Measurements from ENCODE around the gene MTA1. TPM values are rescaled to one million over a fixed set of nuclear protein-coding genes. Genes with fewer than 3 reads are reported as not detected.

Gene MTA1
- polyA plus RNA-seq, 3 donors, result 69.0 to 83.7 (median 74.5) TPM

GRCh38 chr14:105440554-105440900, 20.9 kb downstream of the MTA1 start:
- no peak for DNase-seq (ENCODE audit: low read depth in 3 of 3, low spot score in 2 of 3)

GRCh38 chr14:105440992-105441391, 21.4 kb downstream of the MTA1 start:
- no peak for DNase-seq (ENCODE audit: low read depth in 3 of 3, low spot score in 2 of 3)

GRCh38 chr14:105442125-105442524, 22.5 kb downstream of the MTA1 start:
- no peak for DNase-seq (ENCODE audit: low read depth in 3 of 3, low spot score in 2 of 3)

- DNase-seq (ENCODE audit: low read depth in 3 of 3, low spot score in 2 of 3), result no peak
Observed at GRCh38 chr14:105442834-105443233, 23.2 kb downstream of the MTA1 start.

GRCh38 chr14:105444859-105445258, 25.2 kb downstream of the MTA1 start:
- DNase-seq (ENCODE audit: low read depth in 3 of 3, low spot score in 2 of 3), result no peak

GRCh38 chr14:105445290-105445689, 25.7 kb downstream of the MTA1 start:
- DNase-seq (ENCODE audit: low read depth in 3 of 3, low spot score in 2 of 3), result no peak

GRCh38 chr14:105445901-105446845, 26.5 kb downstream of the MTA1 start:
- DNase-seq (ENCODE audit: low read depth in 3 of 3, low spot score in 2 of 3), result no peak

GRCh38 chr14:105446971-105447370, 27.3 kb downstream of the MTA1 start:
- DNase-seq (ENCODE audit: low read depth in 3 of 3, low spot score in 2 of 3), result no peak

GRCh38 chr14:105447651-105448640, 28.3 kb downstream of the MTA1 start:
- DNase-seq (ENCODE audit: low read depth in 3 of 3, low spot score in 2 of 3), result no peak

- DNase-seq (ENCODE audit: low read depth in 3 of 3, low spot score in 2 of 3), result peak in 1 of 3 donors; percentile 21
Observed at GRCh38 chr14:105448706-105449111, 29.1 kb downstream of the MTA1 start.

GRCh38 chr14:105449276-105450122, 29.9 kb downstream of the MTA1 start:
- no peak for DNase-seq (ENCODE audit: low read depth in 3 of 3, low spot score in 2 of 3)

GRCh38 chr14:105450123-105450505, 30.5 kb downstream of the MTA1 start:
- DNase-seq (ENCODE audit: low read depth in 3 of 3, low spot score in 2 of 3), result no peak

GRCh38 chr14:105450864-105451720, 31.5 kb downstream of the MTA1 start:
- DNase-seq (ENCODE audit: low read depth in 3 of 3, low spot score in 2 of 3), result no peak

- DNase-seq (ENCODE audit: low read depth in 3 of 3, low spot score in 2 of 3), result no peak
Observed at GRCh38 chr14:105452963-105453362, 33.3 kb downstream of the MTA1 start.

- DNase-seq (ENCODE audit: low read depth in 3 of 3, low spot score in 2 of 3), result no peak
Observed at GRCh38 chr14:105453847-105454246, 34.2 kb downstream of the MTA1 start.

- no peak for DNase-seq (ENCODE audit: low read depth in 3 of 3, low spot score in 2 of 3)
Observed at GRCh38 chr14:105455086-105455640, 35.5 kb downstream of the MTA1 start.

- DNase-seq (ENCODE audit: low read depth in 3 of 3, low spot score in 2 of 3), result no peak
Observed at GRCh38 chr14:105455766-105456660, 36.4 kb downstream of the MTA1 start.

Data from right renal cortex interstitium (tissue), 3 donors.